HG03571 (cell line): Measurements from ENCODE around the gene TBC1D25.

Experiments used
- ATAC-seq: cut with Tn5 transposase; IDR thresholded peaks from one replicate; pipeline ENCODE4 v1.9.1; 2021; ENCODE audit not compliant: unreplicated experiment

Gene TBC1D25

GRCh38 chrX:48559636-48560035, 20.1 kb downstream of the TBC1D25 start:
- ATAC-seq, result no peak

- no peak for ATAC-seq
Measured at GRCh38 chrX:48560056-48560455, 20.5 kb downstream of the TBC1D25 start.

GRCh38 chrX:48560681-48561080, 21.2 kb downstream of the TBC1D25 start:
- ATAC-seq, result no peak

- ATAC-seq, result no peak
Measured at GRCh38 chrX:48569958-48570357, 30.4 kb downstream of the TBC1D25 start.

- no peak for ATAC-seq
Measured at GRCh38 chrX:48573690-48574269, 34.3 kb downstream of the TBC1D25 start.

GRCh38 chrX:48574270-48575266, 35.1 kb downstream of the TBC1D25 start, which contains the start of gene RBM3:
Gene RBM3 (plus strand): TSS chrX:48574484. CDS start chrX:48575181, 697 bp downstream.
- ATAC-seq, result peak; percentile 72

- no peak for ATAC-seq
Measured at GRCh38 chrX:48575642-48576041, 36.1 kb downstream of the TBC1D25 start.

- ATAC-seq, result no peak
Measured at GRCh38 chrX:48576108-48576507, 36.6 kb downstream of the TBC1D25 start.

GRCh38 chrX:48578661-48579128, 39.2 kb downstream of the TBC1D25 start:
- ATAC-seq, result no peak

GRCh38 chrX:48579259-48579658, 39.7 kb downstream of the TBC1D25 start:
- ATAC-seq, result no peak

GRCh38 chrX:48580662-48581061, 41.1 kb downstream of the TBC1D25 start:
- ATAC-seq, result no peak

GRCh38 chrX:48584698-48585097, 45.2 kb downstream of the TBC1D25 start:
- no peak for ATAC-seq

- no peak for ATAC-seq
Measured at GRCh38 chrX:48589482-48590162, 50.1 kb downstream of the TBC1D25 start.

GRCh38 chrX:48590203-48591103, 50.9 kb downstream of the TBC1D25 start:
- no peak for ATAC-seq

GRCh38 chrX:48591255-48591791, 51.8 kb downstream of the TBC1D25 start:
- no peak for ATAC-seq

- ATAC-seq, result no peak
Measured at GRCh38 chrX:48592971-48593370, 53.5 kb downstream of the TBC1D25 start.

- no peak for ATAC-seq
Measured at GRCh38 chrX:48595929-48596328, 56.4 kb downstream of the TBC1D25 start.

- peak; percentile 65 for ATAC-seq
Measured at GRCh38 chrX:48597353-48598264, 58.1 kb downstream of the TBC1D25 start, which contains the start of gene WDR13. Gene WDR13 (plus strand): TSS chrX:48597492. CDS start chrX:48597997, 505 bp downstream.

GRCh38 chrX:48598614-48599013, 59.1 kb downstream of the TBC1D25 start:
- ATAC-seq, result no peak
